CD14-positive monocyte (primary cell): ENCODE data around the gene NTRK1. TPM values are rescaled to one million over a fixed set of nuclear protein-coding genes. Genes with fewer than 3 reads are reported as not detected.

Experiments
- DNase-seq, 3 donors: peaks; one replicate each; pipeline ENCODE4 v3.0.0-alpha.2; 2011 to 2022
- H2AFZ ChIP-seq: 2 replicates; pipeline ENCODE4 v1.6.0; 2012; ENCODE audit warnings: mild to moderate bottlenecking, low read depth, low read length, inconsistent platforms; ENCODE audit not compliant: insufficient read depth, poor library complexity, severe bottlenecking
- H3K27ac ChIP-seq, 2 donors: 1 replicate in 1 of 2; 2 replicates in 1 of 2; pipeline ENCODE4 v1.5.1; 2012 to 2013; ENCODE audit warnings: low read length in 2 of 2, control low read depth in 1 of 2, inconsistent platforms in 1 of 2, low read depth in 1 of 2, mild to moderate bottlenecking in 1 of 2
- H3K27me3 ChIP-seq, 2 donors: one replicate each; pipeline versions ENCODE4 v1.6.0 to v1.6.1; 2011 to 2013; ENCODE audit warnings: low read length in 2 of 2; ENCODE audit not compliant: control insufficient read depth in 2 of 2, insufficient read depth in 2 of 2
- H3K36me3 ChIP-seq, 2 donors: replicated peaks in 1 of 2; 1 replicate in 1 of 2; 2 replicates in 1 of 2; pipeline versions ENCODE4 v1.5.1 to v1.6.1; 2012 to 2013; ENCODE audit warnings: low read length in 2 of 2, control low read depth in 1 of 2, inconsistent platforms in 1 of 2, mild to moderate bottlenecking in 1 of 2; ENCODE audit not compliant: insufficient read depth in 2 of 2, control insufficient read depth in 1 of 2
- H3K4me1 ChIP-seq, 2 donors: 1 replicate in 1 of 2; 2 replicates in 1 of 2; pipeline versions ENCODE4 v1.5.1 to v1.6.1; 2012 to 2013; ENCODE audit warnings: low read length in 2 of 2, control low read depth in 1 of 2, inconsistent platforms in 1 of 2, mild to moderate bottlenecking in 1 of 2, moderate library complexity in 1 of 2; ENCODE audit not compliant: insufficient read depth in 2 of 2, control insufficient read depth in 1 of 2
- H3K4me2 ChIP-seq: replicated peaks from 2 replicates; pipeline ENCODE3; 2012; ENCODE audit warnings: low read length, moderate library complexity, mild to moderate bottlenecking; ENCODE audit not compliant: poor library complexity, severe bottlenecking; ENCODE audit errors: extremely low read depth
- H3K4me3 ChIP-seq, 3 experiments: fragments of 200-600 bp in 1 of 3; sonication (generic) in 1 of 3; replicated peaks in 1 of 3; 1 replicate in 2 of 3; 2 replicates in 1 of 3; pipeline ENCODE4 v1.5.1; 2011 to 2013; ENCODE audit warnings: low read length in 3 of 3, mild to moderate bottlenecking in 3 of 3, control low read depth in 2 of 3, low read depth in 2 of 3, inconsistent platforms in 1 of 3, moderate library complexity in 1 of 3
- H3K79me2 ChIP-seq: 2 replicates; pipeline ENCODE4 v1.6.0; 2012; ENCODE audit warnings: mild to moderate bottlenecking, control low read depth, inconsistent platforms, low read length, moderate library complexity; ENCODE audit not compliant: insufficient read depth
- H3K9ac ChIP-seq: 2 replicates; pipeline ENCODE4 v1.6.0; 2017; ENCODE audit warnings: low read length, mild to moderate bottlenecking; ENCODE audit not compliant: insufficient read depth, poor library complexity, severe bottlenecking
- H3K9me3 ChIP-seq, 2 donors: replicated peaks in 1 of 2; 1 replicate in 1 of 2; 2 replicates in 1 of 2; pipeline versions ENCODE4 v1.5.1 to v1.6.1; 2012 to 2013; ENCODE audit warnings: low read length in 2 of 2, control low read depth in 1 of 2; ENCODE audit not compliant: control insufficient read depth in 1 of 2, insufficient read depth in 1 of 2
- H4K20me1 ChIP-seq: 2 replicates; pipeline ENCODE4 v1.6.0; 2012; ENCODE audit warnings: mild to moderate bottlenecking, low read length, control low read depth, moderate library complexity; ENCODE audit not compliant: insufficient read depth
- H3K27ac Mint-ChIP-seq, 7 donors: one replicate each; pipeline ENCODE4 v1.8.0; 2020; ENCODE audit warnings: mild to moderate bottlenecking in 7 of 7, mixed read lengths in 7 of 7, moderate library complexity in 6 of 7, inconsistent platforms in 2 of 7
- H3K27me3 Mint-ChIP-seq, 3 donors: one replicate each; pipeline ENCODE4 v1.8.0; 2021 to 2022; ENCODE audit warnings: low read depth in 3 of 3, mild to moderate bottlenecking in 3 of 3, mixed read lengths in 3 of 3, moderate library complexity in 3 of 3, inconsistent platforms in 1 of 3
- H3K36me3 Mint-ChIP-seq, 2 donors: one replicate each; pipeline ENCODE4 v1.8.0; 2020; ENCODE audit warnings: mixed read lengths in 2 of 2, inconsistent platforms in 1 of 2, mild to moderate bottlenecking in 1 of 2
- H3K4me1 Mint-ChIP-seq: one replicate; pipeline ENCODE4 v1.8.0; 2020; ENCODE audit warnings: mild to moderate bottlenecking, mixed read lengths
- H3K4me3 Mint-ChIP-seq, 2 donors: one replicate each; pipeline ENCODE4 v1.8.0; 2020; ENCODE audit warnings: mild to moderate bottlenecking in 2 of 2, mixed read lengths in 2 of 2, moderate library complexity in 1 of 2
- H3K9me3 Mint-ChIP-seq, 7 donors: one replicate each; pipeline ENCODE4 v1.8.0; 2020 to 2022; ENCODE audit warnings: mixed read lengths in 7 of 7, mild to moderate bottlenecking in 6 of 7, moderate library complexity in 6 of 7, inconsistent platforms in 2 of 7
- CTCF ChIP-seq: fragments of 200-600 bp; IDR thresholded peaks from one replicate; pipeline ENCODE4 v1.8.0; 2022; ENCODE audit warnings: antibody characterized with exemption, mild to moderate bottlenecking
- WGBS: methylation state at CpG from one replicate; pipeline ENCODE4 v1.1.5; 2013; ENCODE audit warnings: missing lambda C conversion rate; ENCODE audit not compliant: insufficient coverage; 5-methylcytosine and 5-hydroxymethylcytosine counted together
- intact Hi-C, 2 donors: fragments of 100-400 bp; cut with micrococcal nuclease; formaldehyde crosslinking; loops; one replicate each; pipeline versions ENCODE4 v1.15.0 to v1.15.1; 2023
- polyA plus RNA-seq, 3 donors: library from polyadenylated mRNA; depleted of rRNA in 1 of 3; unstranded in 2 of 3; stranded (reverse) in 1 of 3; fragments of 300-500 nt in 2 of 3; fragments of >200 nt in 1 of 3; fragmentation: Illumina TruSeq in 2 of 3; gene quantifications; 1 replicate in 2 of 3; 2 replicates in 1 of 3; pipeline ENCODE4 v1.2.3, GENCODE V29; 2012 to 2021

The NTRK1 gene
- polyA plus RNA-seq, 3 donors = 0.03 TPM; not detected in 2

GRCh38 chr1:156898971-156899664 lies 38.5 kb downstream of the NTRK1 start:
- peaks cover 0 to 5% of the 10 kb centered on the region in 2 donors for H3K36me3 Mint-ChIP-seq
- H3K4me3 Mint-ChIP-seq = no peak overlapping the region
- Histone ChIP-seq H3K79me2 (no peaks in the 10 kb centered on the region), H3K27me3 (peaks cover 6 to 15% of the 10 kb centered on the region in 2 donors), H4K20me1 (no peaks in the 10 kb centered on the region), H2AFZ (peak overlapping the region; percentile 52), H3K9me3 (no peaks in the 10 kb centered on the region), H3K4me1 (peaks cover 8 to 9% of the 10 kb centered on the region in 2 donors), H3K36me3 (no peaks in the 10 kb centered on the region), H3K9ac (no peak overlapping the region), H3K27ac (no peak overlapping the region), H3K4me2 (no peak overlapping the region), H3K4me3 (no peak overlapping the region)
- H3K27ac Mint-ChIP-seq = no peak overlapping the region
- H3K27me3 Mint-ChIP-seq = peaks cover 25 to 29% (median 27%) of the 10 kb centered on the region in 3 donors
- no peak for TF ChIP-seq CTCF
- no peak for DNase-seq
- intact Hi-C loops = loop anchor here in 1 of 2 donors (10.0 kb wide), 1 partner anchor 84 kb away; the partner anchor contains the start of gene SH2D2A
- H3K9me3 Mint-ChIP-seq = peaks cover 0 to 3% (median 0%) of the 10 kb centered on the region in 7 donors
- WGBS = 83% methylated on average over 7 of the region's 12 CpGs
- H3K4me1 Mint-ChIP-seq = peaks cover 14% of the 10 kb centered on the region

GRCh38 chr1:156899956-156900718 lies 39.5 kb downstream of the NTRK1 start:
- no peaks in the 10 kb centered on the region for H3K36me3 ChIP-seq
- no peak overlapping the region for H3K4me2 ChIP-seq
- Mint-ChIP-seq H3K4me1 (peaks cover 14% of the 10 kb centered on the region), H3K4me3 (peak overlapping the region in 1 of 2 donors; percentile 59), H3K36me3 (no peaks in the 10 kb centered on the region), H3K9me3 (no peaks in the 10 kb centered on the region), H3K27ac (no peak overlapping the region), H3K27me3 (peaks cover 17 to 19% (median 19%) of the 10 kb centered on the region in 3 donors)
- no peak overlapping the region for H2AFZ ChIP-seq
- H3K9me3 ChIP-seq = no peaks in the 10 kb centered on the region
- no peak for TF ChIP-seq CTCF
- no peak overlapping the region for H3K4me3 ChIP-seq
- DNase-seq = no peak
- H3K4me1 ChIP-seq = peaks cover 8 to 9% of the 10 kb centered on the region in 2 donors
- no peak overlapping the region for H3K27ac ChIP-seq
- WGBS = 92% methylated on average over 6 of the region's 12 CpGs
- intact Hi-C loops = loop anchor here in 1 of 2 donors (10.0 kb wide), 1 partner anchor 85 kb away; the partner anchor contains the start of gene SH2D2A
- H3K79me2 ChIP-seq = no peaks in the 10 kb centered on the region
- peaks cover 0 to 6% of the 10 kb centered on the region in 2 donors for H3K27me3 ChIP-seq
- H3K9ac ChIP-seq = no peak overlapping the region
- H4K20me1 ChIP-seq = no peaks in the 10 kb centered on the region
